Immature natural killer cell (primary cell): ENCODE measurements around the gene ATF2. TPM values are rescaled to one million over a fixed set of nuclear protein-coding genes. Genes with fewer than 3 reads are reported as not detected.
"Not testable (repeated sequence)": the region's sequence is repeated elsewhere in the genome, so short reads cannot be mapped to it uniquely, and the experiment has no call there.

Experiments used
- DNase-seq, 3 donors: peaks; one replicate each; pipeline ENCODE4 v3.0.0; 2022; ENCODE audit warnings: mixed read lengths in 1 of 3
- H3K27ac Mint-ChIP-seq, 6 donors: one replicate each; pipeline ENCODE4 v1.8.0; 2020; ENCODE audit warnings: mixed read lengths in 6 of 6, mild to moderate bottlenecking in 5 of 6, inconsistent platforms in 4 of 6, moderate library complexity in 3 of 6
- H3K27me3 Mint-ChIP-seq, 3 donors: one replicate each; pipeline ENCODE4 v1.8.0; 2020 to 2021; ENCODE audit warnings: low read depth in 3 of 3, mild to moderate bottlenecking in 3 of 3, mixed read lengths in 3 of 3, moderate library complexity in 3 of 3, inconsistent platforms in 1 of 3
- H3K36me3 Mint-ChIP-seq, 3 donors: one replicate each; pipeline ENCODE4 v1.8.0; 2020; ENCODE audit warnings: mixed read lengths in 3 of 3, inconsistent platforms in 2 of 3, mild to moderate bottlenecking in 2 of 3
- H3K4me1 Mint-ChIP-seq, 2 donors: one replicate each; pipeline ENCODE4 v1.8.0; 2020; ENCODE audit warnings: inconsistent platforms in 2 of 2, mild to moderate bottlenecking in 2 of 2, mixed read lengths in 2 of 2, moderate library complexity in 1 of 2
- H3K4me3 Mint-ChIP-seq, 5 donors: one replicate each; pipeline ENCODE4 v1.8.0; 2020; ENCODE audit warnings: mild to moderate bottlenecking in 5 of 5, mixed read lengths in 5 of 5, inconsistent platforms in 3 of 5, moderate library complexity in 3 of 5
- H3K9me3 Mint-ChIP-seq, 6 donors: one replicate each; pipeline ENCODE4 v1.8.0; 2020; ENCODE audit warnings: mild to moderate bottlenecking in 6 of 6, mixed read lengths in 6 of 6, inconsistent platforms in 4 of 6, moderate library complexity in 3 of 6
- polyA plus RNA-seq, 3 donors: library from polyadenylated mRNA; unstranded; fragments of 300-500 nt; fragmentation: Illumina TruSeq; gene quantifications; one replicate each; pipeline ENCODE4 v1.2.3, GENCODE V29; 2021

The ATF2 gene
- polyA plus RNA-seq, 3 donors from 2014 or later: 21.2 to 42.7 (median 35.5) TPM

DNA sequence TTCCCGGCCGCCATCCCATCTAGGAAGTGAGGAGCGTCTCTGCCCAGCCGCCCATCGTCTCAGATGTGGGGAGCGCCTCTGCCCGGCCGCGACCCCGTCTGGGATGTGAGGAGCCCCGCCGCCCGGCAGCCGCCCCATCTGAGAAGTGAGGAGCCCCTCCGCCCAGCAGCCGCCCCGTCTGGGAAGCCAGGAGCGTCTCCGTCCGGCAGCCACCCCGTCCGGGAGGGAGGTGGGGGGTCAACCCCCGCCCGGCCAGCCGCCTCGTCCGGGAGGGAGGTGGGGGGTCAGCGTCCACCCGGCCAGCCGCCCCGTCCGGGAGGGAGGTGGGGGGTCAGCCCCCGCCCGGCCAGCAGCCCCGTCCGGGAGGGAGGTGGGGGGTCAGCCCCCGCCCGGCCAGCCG lies 59.9 kb downstream of the ATF2 start:
- H3K36me3 Mint-ChIP-seq: peaks cover 7 to 22% (median 17%) of the 10 kb centered on the region in 3 donors
- H3K4me1 Mint-ChIP-seq, H3K27ac Mint-ChIP-seq, H3K9me3 Mint-ChIP-seq, H3K27me3 Mint-ChIP-seq, H3K4me3 Mint-ChIP-seq, DNase-seq: not testable (repeated sequence)

DNA sequence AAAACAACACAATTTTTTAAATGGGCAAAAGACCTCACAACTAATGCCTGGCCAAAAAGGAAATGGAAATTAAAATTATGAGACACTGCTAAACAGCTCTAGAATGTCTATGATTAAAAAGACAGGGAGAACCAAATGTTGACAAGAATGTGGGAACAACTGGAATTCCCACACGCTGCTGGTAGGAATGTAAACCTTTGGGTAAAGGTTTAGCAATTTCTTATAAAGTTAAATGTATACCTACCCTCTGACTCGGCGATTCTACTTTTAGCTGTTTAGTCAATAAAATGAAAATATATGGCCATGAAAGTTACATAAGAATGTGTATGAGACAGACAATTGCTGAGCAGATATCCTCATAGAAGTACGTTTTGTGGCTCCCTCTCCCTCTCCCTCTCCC lies 60.9 kb downstream of the ATF2 start:
- H3K9me3 Mint-ChIP-seq: no peaks in the 10 kb centered on the region
- peaks cover 8 to 22% (median 19%) of the 10 kb centered on the region in 3 donors for H3K36me3 Mint-ChIP-seq
- peaks cover 0 to 6% of the 10 kb centered on the region in 2 donors for H3K4me1 Mint-ChIP-seq
- H3K4me3 Mint-ChIP-seq: no peak overlapping the region
- no peak overlapping the region for H3K27ac Mint-ChIP-seq
- H3K27me3 Mint-ChIP-seq: no peaks in the 10 kb centered on the region
- no peak for DNase-seq

DNA sequence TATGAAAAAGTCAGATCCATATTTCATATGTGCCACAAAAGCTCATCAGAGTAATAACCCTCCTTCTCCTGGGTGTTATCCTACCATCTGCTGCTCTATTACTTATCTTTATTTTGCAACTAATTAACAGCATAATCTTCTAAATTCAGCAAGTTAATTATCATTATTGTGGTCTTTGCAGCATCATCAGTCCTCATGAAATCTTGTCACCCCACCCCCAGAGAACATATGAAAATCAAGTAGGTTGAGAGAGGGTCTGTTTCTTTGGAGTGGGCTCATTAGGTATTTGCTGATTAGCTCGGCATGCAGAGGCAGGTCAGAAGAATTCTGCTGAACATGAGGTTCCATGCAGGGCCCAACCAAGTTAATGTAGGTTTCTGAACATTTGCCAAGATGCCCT lies 64.8 kb downstream of the ATF2 start:
- no peak overlapping the region for H3K4me3 Mint-ChIP-seq
- H3K36me3 Mint-ChIP-seq: peaks cover 8 to 22% (median 21%) of the 10 kb centered on the region in 3 donors
- no peaks in the 10 kb centered on the region for H3K9me3 Mint-ChIP-seq
- H3K4me1 Mint-ChIP-seq: no peaks in the 10 kb centered on the region
- H3K27me3 Mint-ChIP-seq: no peaks in the 10 kb centered on the region
- no peak for DNase-seq
- peak overlapping the region in 2 of 6 donors; percentile 29 to 77 for H3K27ac Mint-ChIP-seq

DNA sequence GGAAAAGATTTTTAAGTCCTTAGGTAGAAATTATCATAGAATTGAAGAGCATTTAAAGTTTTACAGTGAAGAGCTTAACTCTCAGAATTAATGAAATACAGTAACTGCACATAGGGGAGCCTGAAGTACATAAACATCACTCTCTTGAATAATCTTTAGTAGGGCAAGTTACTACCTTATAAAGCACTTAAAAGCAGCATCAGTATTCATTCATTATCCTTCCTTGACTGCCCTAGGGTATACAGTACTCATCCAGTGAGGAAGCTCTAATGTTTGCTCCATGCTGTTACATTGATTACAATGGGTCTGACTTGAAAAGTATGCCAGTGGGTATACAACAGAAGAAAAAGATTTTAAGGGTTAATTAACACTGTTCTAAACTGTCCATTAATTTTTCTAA lies 66.5 kb downstream of the ATF2 start:
- H3K4me3 Mint-ChIP-seq: no peak overlapping the region
- DNase-seq: no peak
- H3K36me3 Mint-ChIP-seq: peaks cover 3 to 14% (median 13%) of the 10 kb centered on the region in 3 donors
- H3K4me1 Mint-ChIP-seq: no peaks in the 10 kb centered on the region
- no peaks in the 10 kb centered on the region for H3K9me3 Mint-ChIP-seq
- H3K27ac Mint-ChIP-seq: no peak overlapping the region
- H3K27me3 Mint-ChIP-seq: no peaks in the 10 kb centered on the region

DNA sequence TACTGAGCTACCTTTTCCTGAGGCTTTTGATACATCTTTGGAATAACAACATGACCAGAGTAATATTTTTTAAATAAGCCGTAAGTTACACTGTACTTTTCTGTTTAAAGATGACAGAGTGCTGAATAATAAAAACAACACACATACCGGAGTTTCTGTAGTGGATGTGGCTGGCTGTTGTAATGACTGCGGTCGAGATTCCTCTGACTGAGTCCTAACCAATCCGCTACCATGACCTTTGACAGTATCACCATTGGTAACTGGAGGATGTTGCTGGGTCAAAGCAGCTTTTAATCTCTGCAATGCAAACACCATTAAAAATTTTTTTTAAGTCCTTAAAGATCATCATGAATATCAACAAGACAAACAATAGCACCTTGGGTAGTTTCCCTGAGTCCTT lies 70.7 kb downstream of the ATF2 start:
- H3K36me3 Mint-ChIP-seq: peaks cover 7 to 25% (median 14%) of the 10 kb centered on the region in 3 donors
- H3K9me3 Mint-ChIP-seq: no peaks in the 10 kb centered on the region
- DNase-seq: no peak
- no peak overlapping the region for H3K4me3 Mint-ChIP-seq
- H3K4me1 Mint-ChIP-seq: no peaks in the 10 kb centered on the region
- no peaks in the 10 kb centered on the region for H3K27me3 Mint-ChIP-seq
- no peak overlapping the region for H3K27ac Mint-ChIP-seq

DNA sequence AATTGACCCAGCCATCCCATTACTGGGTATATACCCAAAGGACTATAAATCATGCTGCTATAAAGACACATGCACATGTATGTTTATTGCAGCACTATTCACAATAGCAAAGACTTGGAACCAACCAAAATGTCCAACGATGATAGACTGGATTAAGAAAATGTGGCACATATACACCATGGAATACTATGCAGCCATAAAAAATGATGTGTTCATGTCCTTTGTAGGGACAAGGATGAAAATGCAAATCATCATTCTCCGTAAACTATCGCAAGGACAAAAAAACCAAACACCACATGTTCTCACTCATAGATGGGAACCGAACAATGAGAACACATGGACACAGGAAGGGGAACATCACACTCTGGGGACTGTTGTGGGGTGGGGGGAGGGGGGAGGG lies 83.9 kb downstream of the ATF2 start:
- H3K36me3 Mint-ChIP-seq: peaks cover 12 to 31% (median 16%) of the 10 kb centered on the region in 3 donors
- H3K4me3 Mint-ChIP-seq, DNase-seq, H3K9me3 Mint-ChIP-seq, H3K27me3 Mint-ChIP-seq, H3K27ac Mint-ChIP-seq, H3K4me1 Mint-ChIP-seq: not testable (repeated sequence)

DNA sequence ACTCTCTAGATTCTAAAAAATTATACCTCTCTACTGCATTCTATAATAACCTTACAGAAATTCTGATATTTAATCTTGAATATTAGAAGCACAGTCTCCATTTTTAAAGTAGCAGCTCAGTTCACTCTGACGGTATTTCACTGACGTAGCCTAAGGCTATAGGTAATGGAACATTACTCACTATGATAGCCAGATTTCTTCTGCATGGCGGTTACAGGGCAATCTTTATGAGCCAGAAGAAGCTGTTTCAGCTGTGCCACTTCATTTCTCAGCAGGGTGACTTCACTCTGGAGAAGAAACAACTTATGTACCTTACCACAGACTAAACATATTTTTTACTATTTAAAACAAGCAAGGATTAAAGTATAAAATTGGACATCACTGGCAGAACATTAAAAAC lies 87.5 kb downstream of the ATF2 start:
- peaks cover 14 to 52% (median 23%) of the 10 kb centered on the region in 3 donors for H3K36me3 Mint-ChIP-seq
- peaks cover 3 to 6% of the 10 kb centered on the region in 2 donors for H3K4me1 Mint-ChIP-seq
- H3K27ac Mint-ChIP-seq: no peak overlapping the region
- H3K4me3 Mint-ChIP-seq: no peak overlapping the region
- H3K27me3 Mint-ChIP-seq: no peaks in the 10 kb centered on the region
- peaks cover 0 to 2% (median 0%) of the 10 kb centered on the region in 6 donors for H3K9me3 Mint-ChIP-seq
- no peak for DNase-seq

DNA sequence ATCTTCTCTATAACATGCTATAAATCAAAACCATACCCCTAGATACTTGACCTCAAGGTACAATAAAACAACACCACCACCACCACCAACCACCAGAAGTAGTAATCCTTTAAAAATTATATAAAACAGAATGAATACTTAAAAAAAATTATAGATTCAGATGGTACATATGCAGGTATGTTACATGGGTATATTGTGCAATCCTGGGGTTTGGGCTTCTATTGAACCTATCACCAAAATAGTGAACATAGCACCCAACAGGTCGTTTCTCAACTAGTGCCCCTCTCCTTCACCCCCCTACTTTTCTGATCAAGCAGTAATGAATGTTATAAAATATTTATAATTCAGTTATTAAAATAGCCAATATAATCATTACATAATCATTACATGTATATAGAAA lies 91.7 kb downstream of the ATF2 start:
- H3K36me3 Mint-ChIP-seq: peaks cover 19 to 52% (median 22%) of the 10 kb centered on the region in 3 donors
- no peak overlapping the region for H3K4me3 Mint-ChIP-seq
- no peaks in the 10 kb centered on the region for H3K9me3 Mint-ChIP-seq
- H3K4me1 Mint-ChIP-seq: no peaks in the 10 kb centered on the region
- H3K27ac Mint-ChIP-seq: no peak overlapping the region
- H3K27me3 Mint-ChIP-seq: no peaks in the 10 kb centered on the region
- no peak for DNase-seq

DNA sequence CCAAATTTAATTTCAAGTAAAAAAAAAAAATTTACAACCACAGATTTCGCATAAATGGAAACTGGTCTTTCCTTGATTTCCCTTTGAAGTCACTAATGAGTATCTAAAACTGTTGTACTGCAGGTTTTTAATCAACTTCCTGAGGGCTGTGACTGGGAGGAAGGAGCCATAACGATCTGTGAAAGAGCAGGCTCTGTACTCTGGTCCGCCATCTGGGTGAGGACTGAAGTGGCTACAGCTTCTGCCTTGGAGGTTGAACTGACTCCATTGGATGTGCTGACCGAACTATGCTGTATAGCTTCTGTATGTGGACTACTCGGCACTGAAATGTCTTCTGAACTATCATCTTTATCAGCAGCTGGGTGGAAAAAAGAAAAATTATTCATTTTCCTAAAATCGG lies 93.5 kb downstream of the ATF2 start:
- no peaks in the 10 kb centered on the region for H3K9me3 Mint-ChIP-seq
- peaks cover 18 to 45% (median 22%) of the 10 kb centered on the region in 3 donors for H3K36me3 Mint-ChIP-seq
- no peaks in the 10 kb centered on the region for H3K27me3 Mint-ChIP-seq
- H3K27ac Mint-ChIP-seq: no peak overlapping the region
- DNase-seq: no peak
- no peak overlapping the region for H3K4me3 Mint-ChIP-seq
- no peaks in the 10 kb centered on the region for H3K4me1 Mint-ChIP-seq

DNA sequence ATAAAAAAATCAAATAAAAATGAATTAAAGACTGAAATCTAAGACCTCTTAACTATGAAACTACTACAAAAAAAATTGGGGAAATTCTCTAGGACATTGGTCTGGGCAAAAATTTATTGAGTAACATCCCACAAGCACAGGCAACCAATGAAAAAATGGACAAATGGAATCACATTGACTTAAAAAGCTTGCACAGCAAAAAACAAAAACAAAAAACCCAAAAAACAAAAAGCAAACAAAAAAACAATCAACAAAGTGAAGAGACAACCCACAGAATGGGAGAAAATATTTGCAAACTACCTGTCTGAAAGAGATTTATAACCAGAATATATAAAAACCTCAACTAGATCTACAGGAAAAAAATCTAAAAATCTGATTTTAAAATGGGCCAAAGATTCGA lies 99.5 kb downstream of the ATF2 start:
- no peaks in the 10 kb centered on the region for H3K27me3 Mint-ChIP-seq
- H3K4me3 Mint-ChIP-seq: no peak overlapping the region
- no peak overlapping the region for H3K27ac Mint-ChIP-seq
- H3K36me3 Mint-ChIP-seq: peaks cover 17 to 51% (median 26%) of the 10 kb centered on the region in 3 donors
- no peak for DNase-seq
- peaks cover 2 to 3% of the 10 kb centered on the region in 2 donors for H3K4me1 Mint-ChIP-seq
- H3K9me3 Mint-ChIP-seq: no peaks in the 10 kb centered on the region

DNA sequence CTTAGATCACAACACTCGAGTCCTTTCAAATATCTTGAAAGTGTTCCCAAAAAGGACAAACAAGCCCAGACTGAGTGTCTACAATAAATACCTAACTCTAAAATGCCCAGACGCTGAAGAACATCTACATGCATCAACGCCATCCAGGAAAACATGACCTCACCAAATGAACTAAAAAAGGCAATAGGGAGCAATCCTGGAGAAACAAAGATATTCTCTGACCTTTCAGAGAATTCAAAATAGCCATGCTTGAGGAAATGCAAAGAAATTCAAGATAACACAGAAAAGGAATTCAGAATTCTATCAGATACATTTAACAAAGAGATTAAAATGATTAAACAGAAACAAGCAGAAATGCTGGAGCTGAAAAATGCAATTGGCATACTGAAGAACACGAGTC lies 101.6 kb downstream of the ATF2 start:
- Mint-ChIP-seq H3K4me3 (no peak overlapping the region), H3K4me1 (peaks cover 6 to 11% of the 10 kb centered on the region in 2 donors), H3K27me3 (no peaks in the 10 kb centered on the region), H3K27ac (no peak overlapping the region), H3K36me3 (peaks cover 9 to 47% (median 19%) of the 10 kb centered on the region in 3 donors), H3K9me3 (no peaks in the 10 kb centered on the region)
- DNase-seq: no peak

DNA sequence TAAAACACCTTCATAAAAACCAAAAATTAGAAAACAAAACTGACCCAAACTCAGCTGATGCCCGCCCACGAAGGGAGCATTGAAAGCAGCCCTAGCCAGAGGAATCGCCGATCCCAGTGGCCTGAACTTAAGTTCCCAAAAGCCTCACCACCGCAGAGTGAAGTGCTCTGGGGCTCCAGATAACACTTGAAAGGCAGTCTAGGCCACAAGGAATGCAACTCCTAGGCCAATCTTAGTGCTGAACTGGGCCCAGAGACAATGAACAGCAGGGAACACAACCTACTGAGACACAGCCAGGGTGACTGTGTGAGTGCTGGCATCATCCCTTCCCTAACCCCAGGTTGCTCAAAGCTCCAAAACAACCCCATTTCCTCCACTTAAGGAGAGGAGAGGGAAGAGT lies 103.2 kb downstream of the ATF2 start:
- H3K9me3 Mint-ChIP-seq: no peaks in the 10 kb centered on the region
- no peak overlapping the region for H3K27ac Mint-ChIP-seq
- DNase-seq: no peak
- H3K27me3 Mint-ChIP-seq: peaks cover 0 to 3% (median 0%) of the 10 kb centered on the region in 3 donors
- peaks cover 8 to 11% of the 10 kb centered on the region in 2 donors for H3K4me1 Mint-ChIP-seq
- H3K36me3 Mint-ChIP-seq: peaks cover 5 to 42% (median 18%) of the 10 kb centered on the region in 3 donors
- no peak overlapping the region for H3K4me3 Mint-ChIP-seq

DNA sequence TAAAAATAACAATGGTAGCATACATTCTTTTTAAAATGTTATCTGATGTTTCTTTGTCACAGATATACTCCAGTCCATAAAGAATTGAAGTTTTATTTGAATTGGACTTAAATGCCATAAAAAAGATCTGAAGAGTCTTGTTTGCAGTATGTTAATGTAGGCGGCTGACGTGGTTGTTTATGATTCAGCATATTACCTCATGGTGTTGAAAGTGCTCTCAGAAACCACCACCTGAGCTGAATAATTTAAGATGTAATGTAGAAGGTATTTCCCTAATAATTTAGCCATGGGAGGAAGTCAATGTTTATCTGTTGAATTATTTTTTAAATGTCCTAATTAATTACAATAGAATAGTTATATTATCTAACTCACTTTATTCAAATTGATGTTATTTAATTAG lies 104.3 kb downstream of the ATF2 start:
- no peak overlapping the region for H3K27ac Mint-ChIP-seq
- H3K9me3 Mint-ChIP-seq: no peaks in the 10 kb centered on the region
- no peak overlapping the region for H3K4me3 Mint-ChIP-seq
- peaks cover 8 to 11% of the 10 kb centered on the region in 2 donors for H3K4me1 Mint-ChIP-seq
- peaks cover 11 to 40% (median 16%) of the 10 kb centered on the region in 3 donors for H3K36me3 Mint-ChIP-seq
- DNase-seq: no peak
- peaks cover 0 to 3% (median 0%) of the 10 kb centered on the region in 3 donors for H3K27me3 Mint-ChIP-seq

DNA sequence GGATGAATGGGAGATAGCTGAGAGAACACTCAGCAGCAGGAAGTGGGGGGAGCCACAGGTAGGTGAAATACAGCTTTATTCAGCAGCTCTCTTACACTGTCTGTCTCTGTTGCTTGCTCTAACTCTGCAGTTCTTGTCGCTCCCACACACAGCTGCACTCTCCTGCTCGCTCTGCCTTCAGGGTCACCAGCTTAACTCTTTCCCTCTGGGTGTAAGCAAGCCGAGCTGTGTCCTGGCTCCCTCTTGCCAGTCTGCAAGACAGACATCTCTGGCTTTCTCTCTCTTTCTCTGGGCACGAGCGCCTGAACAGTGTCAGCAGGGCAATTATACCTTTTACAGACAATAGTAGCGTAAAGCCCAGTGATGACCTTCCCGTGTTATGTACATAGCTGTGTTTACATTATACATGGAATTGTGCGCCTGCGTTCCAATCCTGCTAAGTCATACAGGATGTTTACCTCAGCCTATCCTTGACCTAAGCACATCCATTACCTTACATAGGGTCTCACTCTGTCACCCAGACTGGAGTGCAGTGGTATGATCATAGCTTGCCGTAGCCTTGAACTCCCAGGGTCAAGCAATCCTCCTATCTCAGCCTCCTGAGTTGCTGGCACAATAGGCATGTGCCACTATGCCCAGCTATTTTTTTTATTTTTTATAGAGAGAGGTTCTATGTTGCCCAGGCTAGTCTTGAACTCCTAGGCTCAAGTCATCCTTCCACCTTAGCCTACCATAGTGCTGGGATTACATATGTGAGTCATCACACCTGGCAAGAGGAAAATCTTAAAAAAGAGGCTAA lies 105.0 kb downstream of the ATF2 start:
- no peak for DNase-seq
- no peak overlapping the region for H3K4me3 Mint-ChIP-seq
- H3K9me3 Mint-ChIP-seq: no peaks in the 10 kb centered on the region
- peaks cover 0 to 3% (median 0%) of the 10 kb centered on the region in 3 donors for H3K27me3 Mint-ChIP-seq
- peaks cover 11 to 35% (median 16%) of the 10 kb centered on the region in 3 donors for H3K36me3 Mint-ChIP-seq
- no peak overlapping the region for H3K27ac Mint-ChIP-seq
- peaks cover 8 to 11% of the 10 kb centered on the region in 2 donors for H3K4me1 Mint-ChIP-seq
